ENCODE measurements around the gene CNIH1. TPM values are rescaled to one million over a fixed set of nuclear protein-coding genes. Genes with fewer than 3 reads are reported as not detected.
"Not testable (repeated sequence)": the region's sequence is repeated elsewhere in the genome, so short reads cannot be mapped to it uniquely, and the experiment has no call there.

The CNIH1 gene
- total RNA-seq, 1 experiment from 2014 or later = 135 TPM

DNA sequence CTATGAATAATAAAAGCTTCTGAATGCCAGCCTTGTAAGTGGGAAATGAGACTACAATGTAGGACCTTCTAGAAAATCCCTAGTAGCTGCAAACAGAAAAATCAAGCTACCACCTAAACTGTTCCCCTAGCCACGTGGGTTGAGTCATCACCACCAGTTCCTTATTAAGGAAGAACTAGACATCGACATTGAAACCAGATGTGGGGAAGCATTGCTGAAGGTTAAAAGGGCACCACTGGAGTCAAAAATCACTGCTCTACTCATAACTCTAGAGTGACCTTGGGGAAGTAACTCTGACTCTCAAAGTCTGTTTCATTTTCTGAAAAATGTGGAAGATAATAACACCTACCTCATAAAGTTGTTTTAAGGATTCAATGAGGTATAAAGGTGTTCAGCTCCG is 9.4 kb upstream of the CNIH1 start:
- Histone ChIP-seq H3K4me3 (no peak overlapping the region), H3K36me3 (no peaks in the 10 kb centered on the region), H3K27me3 (no peaks in the 10 kb centered on the region), H3K9me3 (no peaks in the 10 kb centered on the region)
- peak; percentile 9 for DNase-seq

DNA sequence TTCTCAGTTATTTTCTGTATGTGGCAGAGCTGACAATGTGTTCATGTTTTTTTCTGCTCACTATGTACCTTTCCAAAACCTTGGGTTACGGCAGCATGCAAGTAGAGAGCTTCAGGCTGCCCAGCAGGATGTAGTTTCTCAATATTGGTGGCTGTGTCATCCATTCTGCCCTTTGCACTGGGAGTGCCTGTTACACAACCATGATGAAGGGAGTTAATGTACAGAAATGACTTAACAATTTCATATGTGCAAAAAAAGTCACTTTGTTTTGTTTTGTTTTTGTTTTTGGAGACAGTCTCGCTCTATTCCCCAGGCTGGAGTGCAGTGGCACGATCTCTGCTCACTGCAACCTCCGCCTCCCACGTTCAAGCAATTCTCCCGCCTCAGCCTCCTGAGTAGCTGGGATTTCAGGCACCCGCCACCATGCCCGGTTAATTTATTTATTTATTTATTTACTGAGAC is 6.1 kb upstream of the CNIH1 start:
- Histone ChIP-seq H3K9me3 (no peaks in the 10 kb centered on the region), H3K4me3 (no peak overlapping the region), H3K27me3 (no peaks in the 10 kb centered on the region), H3K36me3 (no peaks in the 10 kb centered on the region)
- no peak for DNase-seq

DNA sequence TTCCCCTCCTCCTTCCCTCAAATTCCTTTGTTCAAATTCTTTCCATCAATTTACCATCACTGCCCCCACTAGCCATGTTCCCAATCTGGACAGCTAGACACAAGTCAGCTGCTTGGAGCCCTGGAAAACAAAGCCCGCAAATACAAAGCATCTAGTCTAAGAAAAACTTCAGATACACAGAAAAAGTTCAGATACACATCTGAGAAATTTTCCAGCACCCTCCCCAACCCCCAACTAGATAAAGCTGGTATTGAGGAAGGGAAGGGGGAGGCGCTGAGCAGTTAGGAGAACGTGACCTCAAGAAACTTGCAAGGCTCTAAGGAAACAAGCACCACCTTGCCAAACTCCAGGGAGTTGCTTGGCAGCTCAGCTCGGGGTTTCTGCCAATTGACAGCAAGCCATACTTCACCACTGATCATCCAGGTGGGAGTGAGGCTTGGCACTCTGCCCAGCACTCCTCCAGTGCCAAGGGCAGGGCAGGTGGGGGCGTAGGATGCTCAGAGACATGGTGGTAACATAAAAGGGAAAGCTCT is 5.1 kb upstream of the CNIH1 start:
- H3K36me3 ChIP-seq = no peaks in the 10 kb centered on the region
- H3K27me3 ChIP-seq = no peaks in the 10 kb centered on the region
- peak; percentile 38 for DNase-seq
- no peak overlapping the region for H3K4me3 ChIP-seq
- no peaks in the 10 kb centered on the region for H3K9me3 ChIP-seq

GRCh38 chr14:54444681-54445080 is 3.5 kb upstream of the CNIH1 start:
- Histone ChIP-seq H3K27me3 (no peaks in the 10 kb centered on the region), H3K4me3 (no peak overlapping the region), H3K9me3 (no peaks in the 10 kb centered on the region), H3K36me3 (no peaks in the 10 kb centered on the region)
- DNase-seq = no peak

DNA sequence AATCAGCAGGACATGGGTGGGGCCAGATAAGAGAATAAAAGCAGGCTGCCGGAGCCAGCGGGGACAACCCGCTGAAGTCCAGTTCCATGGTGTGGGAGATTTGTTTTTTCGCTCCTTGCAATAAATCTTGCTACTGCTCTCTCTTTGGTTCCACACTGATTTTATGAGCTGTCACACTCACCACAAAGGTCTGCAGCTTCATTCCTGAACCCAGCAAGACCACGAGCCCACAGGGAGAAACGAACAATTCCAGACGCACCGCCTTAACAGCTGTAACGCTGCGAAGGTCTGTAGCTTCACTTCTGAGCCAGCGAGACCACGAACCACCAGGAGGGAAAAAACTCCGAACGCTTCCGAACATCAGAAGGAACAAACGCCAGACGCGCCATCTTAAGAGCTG is 2.8 kb upstream of the CNIH1 start:
- H3K4me3 ChIP-seq = no peak overlapping the region
- DNase-seq = no peak
- no peaks in the 10 kb centered on the region for H3K9me3 ChIP-seq
- H3K27me3 ChIP-seq = no peaks in the 10 kb centered on the region
- no peaks in the 10 kb centered on the region for H3K36me3 ChIP-seq

- H3K4me3 ChIP-seq, H3K9me3 ChIP-seq, H3K27me3 ChIP-seq, H3K36me3 ChIP-seq, DNase-seq: not testable (repeated sequence)
Measured at GRCh38 chr14:54442961-54443360, 1.8 kb upstream of the CNIH1 start.

GRCh38 chr14:54440476-54440872 is 700 bp downstream of the CNIH1 start:
- no peak for DNase-seq
- Histone ChIP-seq H3K4me3 (peak overlapping the region; percentile 71), H3K9me3 (no peaks in the 10 kb centered on the region), H3K36me3 (peaks cover 5% of the 10 kb centered on the region), H3K27me3 (no peaks in the 10 kb centered on the region)

- no peak for DNase-seq
- Histone ChIP-seq H3K27me3 (no peaks in the 10 kb centered on the region), H3K36me3 (peaks cover 5% of the 10 kb centered on the region), H3K9me3 (no peaks in the 10 kb centered on the region), H3K4me3 (peak overlapping the region; percentile 71)
Measured at GRCh38 chr14:54440037-54440436, 1.1 kb downstream of the CNIH1 start.

DNA sequence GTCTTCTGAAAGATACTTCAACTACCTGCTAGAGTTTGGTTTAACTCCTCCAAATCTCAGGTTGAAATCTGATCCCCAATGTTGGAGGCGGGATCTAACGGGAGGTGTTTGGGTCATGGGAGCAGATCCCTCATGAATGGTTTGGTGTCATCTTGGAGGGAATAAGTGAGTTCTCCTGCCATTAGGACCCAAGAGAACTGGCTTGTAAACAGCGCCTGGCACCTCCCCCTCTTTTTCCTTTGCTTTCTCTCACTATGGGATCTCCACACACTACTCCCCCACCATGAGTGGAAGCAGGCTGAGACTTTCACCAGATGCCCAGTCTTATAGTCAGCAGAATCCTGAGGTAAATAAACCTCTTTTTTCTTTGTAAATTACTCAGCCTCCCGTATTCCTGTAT is 2.5 kb downstream of the CNIH1 start:
- DNase-seq = no peak
- Histone ChIP-seq H3K27me3 (no peaks in the 10 kb centered on the region), H3K36me3 (peaks cover 14% of the 10 kb centered on the region)

DNA sequence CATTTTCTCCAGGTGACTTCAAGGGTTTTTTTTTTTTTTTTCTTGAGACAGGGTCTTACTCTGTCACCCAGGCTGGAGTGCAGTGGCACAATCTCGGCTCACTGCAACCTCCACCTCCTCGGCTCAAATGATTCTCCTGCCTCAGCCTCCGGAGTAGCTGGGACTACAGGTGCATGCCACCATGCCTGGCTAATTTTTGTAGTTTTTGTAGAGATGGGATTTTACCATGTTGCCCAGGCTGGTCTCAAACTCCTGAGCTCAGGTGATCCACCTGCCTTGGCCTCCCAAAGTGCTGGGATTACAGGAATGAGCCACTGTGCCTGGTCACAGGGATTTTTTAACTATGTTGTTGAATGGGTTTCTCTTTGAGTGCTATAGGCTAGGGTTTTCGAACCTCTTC is 3.2 kb downstream of the CNIH1 start:
- not testable (repeated sequence) for H3K27me3 ChIP-seq, H3K4me3 ChIP-seq, H3K9me3 ChIP-seq, DNase-seq
- H3K36me3 ChIP-seq = peaks cover 14% of the 10 kb centered on the region

More for the DNA sequence above, 2.5 kb downstream of the CNIH1 start:
- no peaks in the 10 kb centered on the region for H3K9me3 ChIP-seq
- H3K4me3 ChIP-seq = no peak overlapping the region

GRCh38 chr14:54435500-54435981 is 5.6 kb downstream of the CNIH1 start:
- no peak overlapping the region for H3K4me3 ChIP-seq
- no peaks in the 10 kb centered on the region for H3K9me3 ChIP-seq
- DNase-seq = no peak
- H3K27me3 ChIP-seq = no peaks in the 10 kb centered on the region
- H3K36me3 ChIP-seq = peaks cover 29% of the 10 kb centered on the region

DNA sequence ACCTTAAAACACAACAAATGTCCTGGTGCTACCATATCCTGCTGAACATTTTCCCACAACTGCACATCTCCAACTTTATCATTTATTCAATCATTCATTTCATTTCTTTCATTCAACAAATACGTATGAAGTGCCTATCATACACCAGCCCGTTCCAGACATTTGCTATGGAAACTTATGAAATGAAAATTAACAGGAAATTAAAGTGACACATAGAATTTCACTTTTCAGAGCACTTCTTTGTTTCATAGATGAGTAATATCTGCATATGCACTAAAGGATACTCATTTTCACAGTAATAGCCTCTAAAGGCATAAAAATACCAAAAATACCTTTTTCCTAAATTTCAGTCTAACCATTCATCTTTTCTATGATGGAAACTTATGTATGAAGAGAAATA is 12.6 kb downstream of the CNIH1 start:
- Histone ChIP-seq H3K9me3 (no peaks in the 10 kb centered on the region), H3K27me3 (no peaks in the 10 kb centered on the region), H3K4me3 (no peak overlapping the region), H3K36me3 (peaks cover 52% of the 10 kb centered on the region)
- no peak for DNase-seq

GRCh38 chr14:54427871-54428270 is 13.3 kb downstream of the CNIH1 start:
- H3K9me3 ChIP-seq = no peaks in the 10 kb centered on the region
- no peaks in the 10 kb centered on the region for H3K27me3 ChIP-seq
- no peak overlapping the region for H3K4me3 ChIP-seq
- DNase-seq = no peak
- peaks cover 52% of the 10 kb centered on the region for H3K36me3 ChIP-seq

DNA sequence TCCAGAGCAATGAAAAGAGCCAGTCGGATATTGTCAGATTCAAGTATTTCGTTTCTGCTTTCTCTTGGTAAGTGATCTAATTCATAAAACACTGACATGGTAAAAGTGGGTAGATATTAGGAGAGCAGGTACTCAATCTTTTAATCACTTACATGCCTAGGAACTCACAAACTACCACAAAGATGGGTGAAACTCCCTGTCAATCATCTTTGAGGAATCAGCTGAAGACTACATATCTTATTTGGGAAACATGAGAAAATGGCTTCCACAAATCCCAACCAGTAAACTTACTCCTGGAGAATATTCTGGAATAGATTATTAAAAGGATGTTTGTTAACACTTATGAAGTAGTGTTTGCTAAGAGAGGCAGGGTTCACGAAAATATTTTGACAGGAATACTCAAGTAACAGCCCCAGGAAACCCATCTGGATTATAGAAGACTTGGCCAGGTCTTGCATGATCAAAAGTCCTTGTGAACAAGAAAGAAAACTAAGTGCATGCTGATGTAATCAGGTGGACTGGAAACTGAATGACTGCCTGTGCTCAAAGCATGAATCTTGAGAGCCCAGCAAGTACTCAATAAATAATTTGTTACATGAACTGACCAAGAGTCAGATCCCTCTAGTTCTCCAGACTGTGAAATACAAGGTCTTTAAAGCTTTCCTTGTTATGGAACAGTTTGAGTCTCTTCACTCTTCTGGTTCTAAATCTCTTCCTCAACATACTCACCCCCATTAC is 15.5 kb downstream of the CNIH1 start:
- Histone ChIP-seq H3K9me3 (no peaks in the 10 kb centered on the region), H3K36me3 (peaks cover 41% of the 10 kb centered on the region), H3K27me3 (no peaks in the 10 kb centered on the region), H3K4me3 (no peak overlapping the region)
- DNase-seq = no peak

GRCh38 chr14:54425068-54425467 is 16.1 kb downstream of the CNIH1 start:
- DNase-seq = no peak
- Histone ChIP-seq H3K27me3 (no peaks in the 10 kb centered on the region), H3K36me3 (peaks cover 41% of the 10 kb centered on the region), H3K9me3 (no peaks in the 10 kb centered on the region), H3K4me3 (no peak overlapping the region)

GRCh38 chr14:54424479-54424901 is 16.7 kb downstream of the CNIH1 start:
- no peak overlapping the region for H3K4me3 ChIP-seq
- H3K36me3 ChIP-seq = peaks cover 40% of the 10 kb centered on the region
- H3K9me3 ChIP-seq = no peaks in the 10 kb centered on the region
- no peaks in the 10 kb centered on the region for H3K27me3 ChIP-seq
- DNase-seq = no peak

- Histone ChIP-seq H3K9me3 (no peaks in the 10 kb centered on the region), H3K27me3 (no peaks in the 10 kb centered on the region), H3K36me3 (peaks cover 36% of the 10 kb centered on the region), H3K4me3 (no peak overlapping the region)
- DNase-seq = no peak
Measured at GRCh38 chr14:54423991-54424390, 17.2 kb downstream of the CNIH1 start.
